ENCODE data around the gene FAHD1.

DNA sequence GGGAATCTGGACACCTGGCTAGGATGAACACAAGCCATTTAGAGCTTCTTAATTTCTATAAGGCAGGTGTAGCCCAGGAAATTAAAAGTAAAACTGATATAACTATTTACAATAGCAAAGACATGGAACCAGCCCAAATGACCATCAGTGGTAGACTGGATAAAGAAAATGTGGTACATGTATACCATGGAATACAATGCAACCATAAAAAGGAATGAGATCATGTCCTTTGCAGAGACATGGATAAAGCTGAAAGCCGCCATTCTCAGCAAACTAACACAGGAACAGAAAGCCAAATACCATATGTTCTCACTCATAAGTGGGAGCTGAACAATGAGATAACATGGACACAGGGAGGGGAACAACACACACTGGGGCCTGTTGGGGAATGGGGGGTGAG is 19.4 kb downstream of the FAHD1 start:
- TF ChIP-seq CTCF (IDR thresholded peaks at IDR 0.05 in 4 of 5, conservative IDR thresholded peaks at IDR 0.05 in 1 of 5) (no peak), POLR2A (IDR thresholded peaks at IDR 0.05) (no peak)
